HG03039 (cell line): ENCODE data around the gene HERC2.

Source experiments
- ATAC-seq: cut with Tn5 transposase; IDR thresholded peaks from one replicate; pipeline ENCODE4 v1.9.1; 2021; ENCODE audit warnings: mild to moderate bottlenecking, moderate library complexity; ENCODE audit not compliant: unreplicated experiment

HERC2 gene

GRCh38 chr15:28116521-28117431 lies 205.2 kb downstream of the HERC2 start:
- no peak for ATAC-seq

- ATAC-seq, result no peak
Observed at GRCh38 chr15:28115871-28116270, 206.1 kb downstream of the HERC2 start.

GRCh38 chr15:28114721-28115622 lies 207.0 kb downstream of the HERC2 start:
- ATAC-seq, result no peak

- no peak for ATAC-seq
Observed at GRCh38 chr15:28114114-28114455, 207.9 kb downstream of the HERC2 start.

- ATAC-seq, result no peak
Observed at GRCh38 chr15:28113394-28114113, 208.4 kb downstream of the HERC2 start.

- ATAC-seq, result no peak
Observed at GRCh38 chr15:28112962-28113361, 209.0 kb downstream of the HERC2 start.

GRCh38 chr15:28112101-28112760 lies 209.7 kb downstream of the HERC2 start:
- no peak for ATAC-seq

GRCh38 chr15:28111543-28111942 lies 210.4 kb downstream of the HERC2 start:
- ATAC-seq, result no peak

- ATAC-seq, result no peak
Observed at GRCh38 chr15:28110481-28110881, 211.5 kb downstream of the HERC2 start.

GRCh38 chr15:28109626-28110455 lies 212.1 kb downstream of the HERC2 start:
- no peak for ATAC-seq

- ATAC-seq, result no peak
Observed at GRCh38 chr15:28107904-28108275, 214.1 kb downstream of the HERC2 start.

GRCh38 chr15:28107111-28107903 lies 214.7 kb downstream of the HERC2 start:
- no peak for ATAC-seq

GRCh38 chr15:28106294-28107110 lies 215.5 kb downstream of the HERC2 start:
- no peak for ATAC-seq

- ATAC-seq, result no peak
Observed at GRCh38 chr15:28105793-28106192, 216.2 kb downstream of the HERC2 start.

GRCh38 chr15:28105224-28105791 lies 216.7 kb downstream of the HERC2 start:
- no peak for ATAC-seq

GRCh38 chr15:28104326-28104725 lies 217.7 kb downstream of the HERC2 start:
- no peak for ATAC-seq

- ATAC-seq, result no peak
Observed at GRCh38 chr15:28103831-28104230, 218.1 kb downstream of the HERC2 start.

GRCh38 chr15:28101983-28102441 lies 220.0 kb downstream of the HERC2 start:
- ATAC-seq, result no peak
